T-cell (primary cell): ENCODE measurements around the gene TOP1. TPM values are rescaled to one million over a fixed set of nuclear protein-coding genes. Genes with fewer than 3 reads are reported as not detected.

Experiments used
- ATAC-seq, 4 experiments: fragments of 200-7000 bp in 3 of 4; fragments of 150-1000 bp in 1 of 4; cut with Tn5 transposase; replicated peaks in 1 of 4; 1 replicate in 3 of 4; 2 replicates in 1 of 4; pipeline ENCODE4 v1.10.0; 2021; ENCODE audit warnings: moderate library complexity in 3 of 4, mild to moderate bottlenecking in 2 of 4, moderate number of reproducible peaks in 1 of 4
- CTCF ChIA-PET, 2 donors: fragments of 300-600 bp; sonication (Branson Sonifier 250); formaldehyde crosslinking; loops; one replicate each; lab custom pipeline; 2022; ENCODE audit warnings: antibody characterized with exemption in 2 of 2; lab: Charles Lee
- POLR2A ChIA-PET, 2 donors: fragments of 300-600 bp; sonication (Branson Sonifier 250); formaldehyde crosslinking; loops; one replicate each; lab custom pipeline; 2022; ENCODE audit warnings: antibody characterized with exemption in 2 of 2; lab: Charles Lee
- DNase-seq, 35 experiments: peaks; one replicate each; pipeline versions ENCODE4 v3.0.0 to v3.0.0-alpha.2; 2013 to 2023
- H3K27ac ChIP-seq: one replicate; pipeline ENCODE4 v1.5.1; 2013; ENCODE audit warnings: low read length
- H3K27me3 ChIP-seq, 2 experiments: replicated peaks in 1 of 2; 1 replicate in 1 of 2; 2 replicates in 1 of 2; pipeline versions ENCODE4 v1.6.1 to v1.7.0; 2013; ENCODE audit warnings: low read length in 1 of 2, mixed read lengths in 1 of 2; ENCODE audit not compliant: control insufficient read depth in 2 of 2, insufficient read depth in 2 of 2; ENCODE audit errors: extremely low read depth in 1 of 2
- H3K36me3 ChIP-seq, 2 donors: 1 replicate in 1 of 2; 2 replicates in 1 of 2; pipeline versions ENCODE4 v1.6.1 to v1.7.0; 2013; ENCODE audit warnings: low read length in 1 of 2; ENCODE audit not compliant: control insufficient read depth in 2 of 2, insufficient read depth in 1 of 2; ENCODE audit errors: extremely low read depth in 1 of 2
- H3K4me1 ChIP-seq, 2 experiments: 1 replicate in 1 of 2; 2 replicates in 1 of 2; pipeline versions ENCODE4 v1.6.1 to v1.7.0; 2013; ENCODE audit warnings: low read length in 2 of 2, mixed read lengths in 1 of 2; ENCODE audit not compliant: insufficient read depth in 2 of 2, control insufficient read depth in 1 of 2; ENCODE audit errors: extremely low read depth in 1 of 2
- H3K4me3 ChIP-seq, 2 donors: 1 replicate in 1 of 2; 2 replicates in 1 of 2; pipeline versions ENCODE4 v1.5.1 to v1.7.0; 2013; ENCODE audit warnings: mild to moderate bottlenecking in 2 of 2, low read length in 1 of 2, moderate library complexity in 1 of 2; ENCODE audit not compliant: control insufficient read depth in 1 of 2; ENCODE audit errors: extremely low read depth in 1 of 2
- H3K9me3 ChIP-seq: 2 replicates; pipeline ENCODE4 v1.7.0; 2013
- H3K27ac Mint-ChIP-seq, 2 donors: one replicate each; pipeline ENCODE4 v1.8.0; 2020 to 2021; ENCODE audit warnings: mild to moderate bottlenecking in 2 of 2, mixed read lengths in 2 of 2
- H3K27me3 Mint-ChIP-seq, 2 donors: one replicate each; pipeline ENCODE4 v1.8.0; 2021 to 2022; ENCODE audit warnings: mixed read lengths in 2 of 2
- H3K36me3 Mint-ChIP-seq: one replicate; pipeline ENCODE4 v1.8.0; 2021; ENCODE audit warnings: mixed read lengths
- H3K4me1 Mint-ChIP-seq, 3 donors: one replicate each; pipeline ENCODE4 v1.8.0; 2020 to 2022; ENCODE audit warnings: mixed read lengths in 3 of 3, mild to moderate bottlenecking in 1 of 3
- H3K4me3 Mint-ChIP-seq, 3 donors: one replicate each; pipeline ENCODE4 v1.8.0; 2020 to 2022; ENCODE audit warnings: mild to moderate bottlenecking in 3 of 3, mixed read lengths in 3 of 3, moderate library complexity in 3 of 3
- H3K9me3 Mint-ChIP-seq, 3 donors: one replicate each; pipeline ENCODE4 v1.8.0; 2020 to 2022; ENCODE audit warnings: mixed read lengths in 3 of 3
- WGBS: methylation state at CpG from one replicate; pipeline ENCODE4 v1.1.5; 2013; ENCODE audit warnings: missing lambda C conversion rate; ENCODE audit not compliant: insufficient coverage; 5-methylcytosine and 5-hydroxymethylcytosine counted together
- total RNA-seq, 35 experiments: library from RNA in 6 of 35; stranded (reverse) in 6 of 35; fragments of 120-200 nt in 1 of 35; gene quantifications; one replicate each; pipeline versions ENCODE4 v1.2.1 to v1.2.4 and lab custom pipeline; 2013 to 2026

The TOP1 gene
- total RNA-seq (10 to 100 TPM; 30.2 to 41.2 (median 38.1) TPM), total RNA-seq (lab: John Stamatoyannopoulos, UW) (47.6 to 316 (median 126) reads per million in 29 experiments)
- total RNA-seq (2013) = 33.7 TPM

- Histone ChIP-seq H3K9me3 (no peaks in the 10 kb centered on the region), H3K4me1 (peaks cover 31 to 32% of the 10 kb centered on the region in 2 experiments), H3K27me3 (no peaks in the 10 kb centered on the region), H3K4me3 (peak within 1 kb of the TSS; percentile 77 to 84), H3K27ac (peak within 1 kb of the TSS; percentile 84), H3K36me3 (peaks cover 0 to 5% of the 10 kb centered on the region in 2 donors)
- ATAC-seq = peak; percentile 97 to 99 (median 98)
- H3K27ac Mint-ChIP-seq = peak within 1 kb of the TSS; percentile 92 to 94
- H3K27me3 Mint-ChIP-seq = no peaks in the 10 kb centered on the region
- CTCF ChIA-PET = interaction anchor here (0.6 kb wide), 2 partner anchors 21 to 142 kb away, joined by 3 read pairs; no protein-coding TSS in a partner anchor
- WGBS = under 1% methylated on average over 84 of the region's 85 CpGs
- peaks cover 45 to 53% (median 50%) of the 10 kb centered on the region in 3 donors for H3K4me1 Mint-ChIP-seq
- DNase-seq = peak; percentile 99 to 100 (median 100)
- H3K9me3 Mint-ChIP-seq = no peaks in the 10 kb centered on the region
- peaks cover 20% of the 10 kb centered on the region for H3K36me3 Mint-ChIP-seq
- H3K4me3 Mint-ChIP-seq = peak within 1 kb of the TSS; percentile 92 to 95 (median 95)
- POLR2A ChIA-PET = interaction anchor here in 1 of 2 donors (1.3 kb wide), 1 partner anchor 18 kb away, joined by 7 read pairs; no protein-coding TSS in a partner anchor
Observed at GRCh38 chr20:41028359-41029149, at the start of gene TOP1. TSS of gene TOP1 (plus strand) at chr20:41028822. CDS start at chr20:41029068, 246 bp downstream.

- H3K4me3 ChIP-seq = no peak overlapping the region
- no peak overlapping the region for H3K27ac Mint-ChIP-seq
Observed at GRCh38 chr20:40979247-40979646, 49.4 kb upstream of the TOP1 start.

GRCh38 chr20:40980106-40980827, 48.4 kb upstream of the TOP1 start:
- DNase-seq (no peak), ATAC-seq (no peak)
- Histone ChIP-seq H3K9me3 (peaks cover 6% of the 10 kb centered on the region), H3K4me3 (no peak overlapping the region), H3K27me3 (peaks cover 0 to 13% of the 10 kb centered on the region in 2 experiments), H3K36me3 (no peaks in the 10 kb centered on the region), H3K4me1 (no peaks in the 10 kb centered on the region), H3K27ac (no peak overlapping the region)
- no peak overlapping the region for H3K4me3 Mint-ChIP-seq
- H3K36me3 Mint-ChIP-seq = peaks cover 11% of the 10 kb centered on the region
- no peak overlapping the region for H3K27ac Mint-ChIP-seq
- 85% methylated on average over 2 of the region's 4 CpGs for WGBS
- no peaks in the 10 kb centered on the region for H3K4me1 Mint-ChIP-seq
- ChIA-PET CTCF (interaction anchor here in 1 of 2 donors (2.7 kb wide), 1 partner anchor 11 kb away, joined by 15 read pairs; no protein-coding TSS in a partner anchor), POLR2A (no interaction called here)
- peaks cover 22 to 28% of the 10 kb centered on the region in 2 donors for H3K27me3 Mint-ChIP-seq
- peaks cover 13 to 21% (median 18%) of the 10 kb centered on the region in 3 donors for H3K9me3 Mint-ChIP-seq

More at GRCh38 chr20:40979247-40979646, 49.4 kb upstream of the TOP1 start:
- Histone ChIP-seq H3K4me1 (no peaks in the 10 kb centered on the region), H3K36me3 (no peaks in the 10 kb centered on the region), H3K27me3 (peaks cover 0 to 9% of the 10 kb centered on the region in 2 experiments), H3K9me3 (peaks cover 6% of the 10 kb centered on the region), H3K27ac (no peak overlapping the region)
- H3K4me1 Mint-ChIP-seq = no peaks in the 10 kb centered on the region
- H3K4me3 Mint-ChIP-seq = no peak overlapping the region
- ChIA-PET CTCF (no interaction called here), POLR2A (no interaction called here)
- peaks cover 11% of the 10 kb centered on the region for H3K36me3 Mint-ChIP-seq
- H3K9me3 Mint-ChIP-seq = peaks cover 13 to 21% (median 18%) of the 10 kb centered on the region in 3 donors
- peaks cover 24 to 28% of the 10 kb centered on the region in 2 donors for H3K27me3 Mint-ChIP-seq
- DNase-seq (no peak), ATAC-seq (no peak)
- 91% methylated on average over 2 of the region's 2 CpGs for WGBS

GRCh38 chr20:40980828-40981310, 47.8 kb upstream of the TOP1 start:
- H3K36me3 ChIP-seq = no peaks in the 10 kb centered on the region

GRCh38 chr20:40982415-40983145, 46.0 kb upstream of the TOP1 start:
- ATAC-seq = no peak
- WGBS = 40% methylated on average over 2 of the region's 3 CpGs
- no peak for DNase-seq
- peaks cover 6% of the 10 kb centered on the region for H3K36me3 Mint-ChIP-seq
- Histone ChIP-seq H3K36me3 (no peaks in the 10 kb centered on the region), H3K4me1 (peaks cover 2 to 11% of the 10 kb centered on the region in 2 experiments), H3K9me3 (peaks cover 5% of the 10 kb centered on the region), H3K4me3 (no peak overlapping the region), H3K27me3 (peaks cover 0 to 13% of the 10 kb centered on the region in 2 experiments), H3K27ac (no peak overlapping the region)
- no peak overlapping the region for H3K27ac Mint-ChIP-seq
- ChIA-PET POLR2A (no interaction called here), CTCF (interaction anchor here in 1 of 2 donors (0.9 to 2.7 kb wide), 3 partner anchors 9 to 112 kb away, joined by 3 to 15 read pairs (median 4); no protein-coding TSS in a partner anchor)
- no peak overlapping the region for H3K4me3 Mint-ChIP-seq
- H3K9me3 Mint-ChIP-seq = peaks cover 6 to 13% (median 11%) of the 10 kb centered on the region in 3 donors
- H3K27me3 Mint-ChIP-seq = peaks cover 8 to 12% of the 10 kb centered on the region in 2 donors
- H3K4me1 Mint-ChIP-seq = peaks cover 13 to 14% (median 13%) of the 10 kb centered on the region in 3 donors

More at GRCh38 chr20:40980828-40981310, 47.8 kb upstream of the TOP1 start:
- WGBS = no CpG with 5 or more reads among the region's 6 CpGs
- Histone ChIP-seq H3K4me3 (no peak overlapping the region), H3K9me3 (peaks cover 6% of the 10 kb centered on the region), H3K27me3 (peaks cover 0 to 13% of the 10 kb centered on the region in 2 experiments), H3K27ac (no peak overlapping the region), H3K4me1 (no peaks in the 10 kb centered on the region)
- DNase-seq = no peak
- no peak for ATAC-seq
- Mint-ChIP-seq H3K27ac (no peak overlapping the region), H3K9me3 (peaks cover 13 to 21% (median 18%) of the 10 kb centered on the region in 3 donors), H3K4me3 (no peak overlapping the region), H3K27me3 (peaks cover 19 to 22% of the 10 kb centered on the region in 2 donors), H3K36me3 (peaks cover 11% of the 10 kb centered on the region), H3K4me1 (no peaks in the 10 kb centered on the region)
- ChIA-PET CTCF (interaction anchor here in 1 of 2 donors (2.7 kb wide), 1 partner anchor 10 kb away, joined by 15 read pairs; no protein-coding TSS in a partner anchor), POLR2A (no interaction called here)
